Suprapubic skin (tissue), 3 donors: ENCODE measurements around the gene NAA15.

ENCODE experiments used
- CTCF ChIP-seq, 2 donors: fragments of 200-600 bp in 1 of 2; fragments of 450-650 bp in 1 of 2; sonication (generic) in 1 of 2; IDR thresholded peaks; one replicate each; pipeline ENCODE4 v1.5.1; 2016 to 2019; ENCODE audit warnings: antibody characterized with exemption in 2 of 2, mild to moderate bottlenecking in 1 of 2, moderate library complexity in 1 of 2
- EP300 ChIP-seq: sonication (generic); formaldehyde crosslinking; IDR thresholded peaks from one replicate; pipeline ENCODE4 v1.6.1; 2017; ENCODE audit warnings: antibody characterized with exemption

- TF ChIP-seq CTCF (IDR thresholded peaks at IDR 0.05) (no peak), EP300 (no peak)
These were observed 72.9 kb downstream of the NAA15 start for GRCh38 chr4:139374251-139374650.
